Measurements from ENCODE around the gene ADRM1.

Gene ADRM1

GRCh38 chr20:62299666-62300236 is 3.0 kb upstream of the ADRM1 start:
- Histone ChIP-seq H3K27me3 (ENCODE audit: control insufficient read depth, insufficient read depth, low read length) (no peaks in the 10 kb centered on the region), H3K9ac (no peak overlapping the region), H2AFZ (no peak overlapping the region), H3K79me2 (peaks cover 10% of the 10 kb centered on the region), H3K36me3 (ENCODE audit: control insufficient read depth, insufficient read depth, low read length) (no peaks in the 10 kb centered on the region), H3K9me3 (ENCODE audit: control insufficient read depth, low read length) (no peaks in the 10 kb centered on the region), H3K4me3 (ENCODE audit: low read depth, low read length) (no peak overlapping the region), H3K4me2 (ENCODE audit: low read length) (no peak overlapping the region), H3K4me1 (peaks cover 11% of the 10 kb centered on the region), H3K27ac (no peak overlapping the region)
- TF ChIP-seq CTCF (IDR thresholded peaks at IDR 0.05), result no peak

DNA sequence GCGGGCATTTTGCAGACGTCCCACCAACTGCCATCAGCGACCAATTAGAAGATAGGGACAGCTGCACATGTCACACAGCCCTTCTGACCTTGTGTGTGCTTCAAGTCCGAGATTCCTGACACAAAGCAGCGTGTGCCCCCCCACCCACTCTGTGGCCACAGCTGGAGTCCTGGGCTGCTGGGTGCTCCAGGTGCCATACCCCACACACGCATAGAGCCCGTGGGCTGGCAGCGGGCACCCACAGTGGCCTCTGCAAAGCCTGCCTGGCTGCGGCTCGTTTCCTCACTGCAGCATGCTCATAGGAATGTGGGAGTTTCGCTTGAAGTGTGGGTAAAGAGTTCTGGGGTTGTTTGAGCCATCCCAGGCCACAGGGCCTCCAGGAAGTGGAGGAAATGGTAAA is 2.5 kb upstream of the ADRM1 start:
- H3K9ac ChIP-seq, result no peak overlapping the region
- no peak overlapping the region for H3K4me3 ChIP-seq (ENCODE audit: low read depth, low read length)
- no peak overlapping the region for H2AFZ ChIP-seq
- no peaks in the 10 kb centered on the region for H3K36me3 ChIP-seq (ENCODE audit: control insufficient read depth, insufficient read depth, low read length)
- TF ChIP-seq CTCF (IDR thresholded peaks at IDR 0.05), result no peak
- peaks cover 11% of the 10 kb centered on the region for H3K4me1 ChIP-seq
- no peak overlapping the region for H3K27ac ChIP-seq
- H3K79me2 ChIP-seq, result peaks cover 15% of the 10 kb centered on the region
- H3K9me3 ChIP-seq (ENCODE audit: control insufficient read depth, low read length), result no peaks in the 10 kb centered on the region
- H3K4me2 ChIP-seq (ENCODE audit: low read length), result no peak overlapping the region
- H3K27me3 ChIP-seq (ENCODE audit: control insufficient read depth, insufficient read depth, low read length), result no peaks in the 10 kb centered on the region

- Histone ChIP-seq H3K4me3 (ENCODE audit: low read depth, low read length) (no peak overlapping the region), H3K27me3 (ENCODE audit: control insufficient read depth, insufficient read depth, low read length) (no peaks in the 10 kb centered on the region), H2AFZ (no peak overlapping the region), H3K4me2 (ENCODE audit: low read length) (no peak overlapping the region), H3K79me2 (peaks cover 19% of the 10 kb centered on the region), H3K4me1 (peaks cover 11% of the 10 kb centered on the region), H3K9ac (no peak overlapping the region), H3K36me3 (ENCODE audit: control insufficient read depth, insufficient read depth, low read length) (no peaks in the 10 kb centered on the region), H3K27ac (no peak overlapping the region), H3K9me3 (ENCODE audit: control insufficient read depth, low read length) (no peaks in the 10 kb centered on the region)
- TF ChIP-seq CTCF (IDR thresholded peaks at IDR 0.05), result no peak
Observed at GRCh38 chr20:62301111-62301668, 1.6 kb upstream of the ADRM1 start.

- H3K4me2 ChIP-seq (ENCODE audit: low read length), result peak overlapping the region; percentile 98
- H3K36me3 ChIP-seq (ENCODE audit: control insufficient read depth, insufficient read depth, low read length), result no peaks in the 10 kb centered on the region
- peak; percentile 84 for TF ChIP-seq CTCF (IDR thresholded peaks at IDR 0.05)
- peaks cover 19% of the 10 kb centered on the region for H3K79me2 ChIP-seq
- peak overlapping the region; percentile 92 for H3K27ac ChIP-seq
- H3K4me1 ChIP-seq, result peaks cover 11% of the 10 kb centered on the region
- no peaks in the 10 kb centered on the region for H3K27me3 ChIP-seq (ENCODE audit: control insufficient read depth, insufficient read depth, low read length)
- H2AFZ ChIP-seq, result peak overlapping the region; percentile 99
- H3K4me3 ChIP-seq (ENCODE audit: low read depth, low read length), result peak overlapping the region; percentile 75
- H3K9me3 ChIP-seq (ENCODE audit: control insufficient read depth, low read length), result no peaks in the 10 kb centered on the region
- no peak overlapping the region for H3K9ac ChIP-seq
Observed at GRCh38 chr20:62301773-62302340, 940 bp upstream of the ADRM1 start.

DNA sequence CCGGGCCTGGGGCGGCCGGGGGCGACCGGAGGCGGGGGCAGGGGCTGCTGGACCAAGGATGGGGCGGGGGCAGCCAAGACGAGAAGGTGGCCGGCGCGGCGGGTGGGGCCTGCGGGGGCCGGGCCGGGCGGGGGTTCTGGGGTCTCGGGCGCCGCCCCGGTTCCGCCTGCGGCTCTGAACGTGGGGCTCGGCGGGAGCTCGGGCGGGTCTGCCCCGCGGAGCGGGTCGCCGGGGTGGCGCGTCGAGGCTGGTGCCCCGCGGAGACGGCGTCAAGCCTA is 204 bp downstream of the ADRM1 start:
- Histone ChIP-seq H3K27ac (no peak overlapping the region), H3K36me3 (ENCODE audit: control insufficient read depth, insufficient read depth, low read length) (no peaks in the 10 kb centered on the region), H2AFZ (no peak overlapping the region), H3K9me3 (ENCODE audit: control insufficient read depth, low read length) (no peaks in the 10 kb centered on the region), H3K79me2 (peaks cover 19% of the 10 kb centered on the region), H3K4me1 (peaks cover 11% of the 10 kb centered on the region), H3K9ac (no peak overlapping the region), H3K4me3 (ENCODE audit: low read depth, low read length) (peak overlapping the region; percentile 70), H3K4me2 (ENCODE audit: low read length) (peak overlapping the region; percentile 97), H3K27me3 (ENCODE audit: control insufficient read depth, insufficient read depth, low read length) (no peaks in the 10 kb centered on the region)
- no peak for TF ChIP-seq CTCF (IDR thresholded peaks at IDR 0.05)
